ENCODE results near the gene TNFAIP2.

DNA sequence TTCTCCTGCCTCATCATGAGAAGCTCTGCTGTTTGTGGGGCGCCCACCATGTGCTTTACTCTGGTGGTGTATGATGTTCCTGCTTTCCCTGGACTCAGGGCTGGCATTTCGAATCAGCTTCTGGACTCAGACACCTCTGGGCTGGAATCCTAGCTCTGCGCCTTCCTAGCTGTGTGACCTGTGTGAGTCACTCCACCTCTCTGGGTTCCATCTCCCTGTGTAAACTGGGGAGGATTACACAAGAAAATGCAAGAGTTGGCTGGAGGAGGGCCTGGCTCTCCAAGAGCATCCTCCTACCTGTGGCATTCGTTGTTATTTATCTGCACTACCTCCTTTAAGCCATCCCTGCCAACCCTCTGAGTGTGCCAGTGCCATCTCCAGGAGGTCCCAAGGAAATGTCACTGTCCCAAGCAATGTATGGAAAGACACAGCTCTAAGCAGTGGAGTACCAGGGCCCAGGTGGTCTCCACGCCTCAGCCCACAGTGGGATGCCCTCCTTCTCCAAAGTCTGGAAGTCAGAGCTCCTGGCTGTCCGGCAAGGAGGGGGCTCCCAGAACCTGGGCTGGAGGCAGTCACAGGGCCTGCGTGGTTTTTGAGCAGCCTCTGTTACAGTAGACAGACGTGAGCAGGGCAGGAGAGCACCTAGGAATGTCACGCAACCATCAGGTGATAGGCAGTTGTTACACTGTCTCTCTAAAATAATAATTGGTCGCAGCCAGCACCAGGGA is 7.3 kb upstream of the TNFAIP2 start:
- TF ChIP-seq, protein P1, sequence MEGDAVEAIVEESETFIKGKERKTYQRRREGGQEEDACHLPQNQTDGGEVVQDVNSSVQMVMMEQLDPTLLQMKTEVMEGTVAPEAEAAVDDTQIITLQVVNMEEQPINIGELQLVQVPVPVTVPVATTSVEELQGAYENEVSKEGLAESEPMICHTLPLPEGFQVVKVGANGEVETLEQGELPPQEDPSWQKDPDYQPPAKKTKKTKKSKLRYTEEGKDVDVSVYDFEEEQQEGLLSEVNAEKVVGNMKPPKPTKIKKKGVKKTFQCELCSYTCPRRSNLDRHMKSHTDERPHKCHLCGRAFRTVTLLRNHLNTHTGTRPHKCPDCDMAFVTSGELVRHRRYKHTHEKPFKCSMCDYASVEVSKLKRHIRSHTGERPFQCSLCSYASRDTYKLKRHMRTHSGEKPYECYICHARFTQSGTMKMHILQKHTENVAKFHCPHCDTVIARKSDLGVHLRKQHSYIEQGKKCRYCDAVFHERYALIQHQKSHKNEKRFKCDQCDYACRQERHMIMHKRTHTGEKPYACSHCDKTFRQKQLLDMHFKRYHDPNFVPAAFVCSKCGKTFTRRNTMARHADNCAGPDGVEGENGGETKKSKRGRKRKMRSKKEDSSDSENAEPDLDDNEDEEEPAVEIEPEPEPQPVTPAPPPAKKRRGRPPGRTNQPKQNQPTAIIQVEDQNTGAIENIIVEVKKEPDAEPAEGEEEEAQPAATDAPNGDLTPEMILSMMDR (IDR thresholded peaks at IDR 0.05) = no peak
- TF ChIP-seq POLR2A (IDR thresholded peaks at IDR 0.05) = no peak

Data from breast epithelium (tissue), 3 donors.